Vagina (tissue), 2 donors: ENCODE measurements around the gene CCDC150.

Source experiments
- CTCF ChIP-seq, 3 experiments: fragments of 450-650 bp in 2 of 3; fragments of 200-600 bp in 1 of 3; sonication (generic) in 1 of 3; IDR thresholded peaks; one replicate each; pipeline ENCODE4 v1.5.1; 2017 to 2019; ENCODE audit warnings: antibody characterized with exemption in 3 of 3, mild to moderate bottlenecking in 2 of 3, moderate library complexity in 2 of 3
- POLR2A ChIP-seq, 2 donors: fragments of 450-650 bp; IDR thresholded peaks; one replicate each; pipeline ENCODE4 v1.6.1; 2017; ENCODE audit warnings: antibody characterized with exemption in 2 of 2, mild to moderate bottlenecking in 2 of 2, moderate library complexity in 2 of 2
- POLR2AphosphoS5 ChIP-seq, 2 donors: sonication (generic); formaldehyde crosslinking; IDR thresholded peaks; one replicate each; pipeline ENCODE4 v1.9.0; 2017; ENCODE audit warnings: antibody characterized with exemption in 2 of 2, mild to moderate bottlenecking in 2 of 2, low read depth in 1 of 2; ENCODE audit not compliant: insufficient read depth in 1 of 2

GRCh38 chr2:196592911-196593881 is 46.3 kb upstream of the CCDC150 start, which contains the start of gene HECW2:
- TF ChIP-seq CTCF (IDR thresholded peaks at IDR 0.05) (no peak), POLR2A (IDR thresholded peaks at IDR 0.05) (no peak), POLR2AphosphoS5 (IDR thresholded peaks at IDR 0.05; ENCODE audit: insufficient read depth in 1 of 2, low read depth in 1 of 2) (no peak)
